Sigmoid colon (tissue), 4 donors: ENCODE results near the gene IL1R1.

Experiments
- POLR2A ChIP-seq, 2 donors: fragments of 450-650 bp; IDR thresholded peaks; one replicate each; pipeline ENCODE4 v1.6.1; 2016; ENCODE audit warnings: antibody characterized with exemption in 2 of 2, mild to moderate bottlenecking in 2 of 2, moderate library complexity in 2 of 2
- POLR2AphosphoS5 ChIP-seq, 4 donors: sonication (generic); formaldehyde crosslinking; IDR thresholded peaks; one replicate each; pipeline ENCODE4 v1.6.1; 2017; ENCODE audit warnings: antibody characterized with exemption in 4 of 4
- TF ChIP-seq, protein P1 (sequence below), 4 experiments: fragments of 450-650 bp in 3 of 4; fragments of 200-600 bp in 1 of 4; IDR thresholded peaks; one replicate each; pipeline ENCODE4 v1.5.1; 2016 to 2019; ENCODE audit warnings: antibody characterized with exemption in 4 of 4, mild to moderate bottlenecking in 3 of 4, moderate library complexity in 2 of 4

DNA sequence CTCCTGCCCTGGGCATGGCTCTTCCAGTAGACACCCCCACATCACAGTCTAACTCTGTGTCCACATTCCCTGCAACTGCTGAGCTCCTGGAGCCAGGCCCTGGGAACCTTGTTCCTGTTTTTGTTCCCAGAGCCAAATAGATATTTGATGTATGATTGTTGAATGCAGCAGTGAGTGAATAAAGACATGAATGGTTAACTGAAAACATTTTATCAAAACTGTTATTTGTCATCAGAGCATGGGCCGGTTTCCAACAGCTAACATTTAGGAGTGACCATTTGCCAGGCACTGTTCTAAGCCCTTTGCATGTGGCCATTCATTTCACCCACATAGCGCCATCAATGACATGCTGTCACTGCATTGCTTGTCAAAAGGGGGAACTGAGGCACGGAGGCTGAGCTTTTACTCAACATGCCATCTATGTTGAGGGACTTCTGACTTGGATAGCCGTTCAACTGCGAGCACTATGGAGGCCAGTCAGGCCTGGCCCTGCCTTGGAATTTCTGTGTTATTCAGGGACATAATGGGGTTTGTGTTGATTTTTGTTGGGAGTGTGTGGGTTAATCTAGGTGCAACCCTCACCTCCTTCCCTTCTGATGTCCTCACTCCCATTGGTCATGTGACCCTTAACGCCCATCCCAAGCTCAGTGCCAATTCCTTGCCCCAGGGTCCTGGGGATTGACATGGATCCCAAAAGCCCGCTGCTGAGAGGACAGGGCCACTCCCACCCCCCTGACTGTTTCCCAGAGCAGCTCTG lies 12.6 kb downstream of the IL1R1 start:
- no peak for TF ChIP-seq POLR2AphosphoS5 (IDR thresholded peaks at IDR 0.05)
- TF ChIP-seq, protein P1, sequence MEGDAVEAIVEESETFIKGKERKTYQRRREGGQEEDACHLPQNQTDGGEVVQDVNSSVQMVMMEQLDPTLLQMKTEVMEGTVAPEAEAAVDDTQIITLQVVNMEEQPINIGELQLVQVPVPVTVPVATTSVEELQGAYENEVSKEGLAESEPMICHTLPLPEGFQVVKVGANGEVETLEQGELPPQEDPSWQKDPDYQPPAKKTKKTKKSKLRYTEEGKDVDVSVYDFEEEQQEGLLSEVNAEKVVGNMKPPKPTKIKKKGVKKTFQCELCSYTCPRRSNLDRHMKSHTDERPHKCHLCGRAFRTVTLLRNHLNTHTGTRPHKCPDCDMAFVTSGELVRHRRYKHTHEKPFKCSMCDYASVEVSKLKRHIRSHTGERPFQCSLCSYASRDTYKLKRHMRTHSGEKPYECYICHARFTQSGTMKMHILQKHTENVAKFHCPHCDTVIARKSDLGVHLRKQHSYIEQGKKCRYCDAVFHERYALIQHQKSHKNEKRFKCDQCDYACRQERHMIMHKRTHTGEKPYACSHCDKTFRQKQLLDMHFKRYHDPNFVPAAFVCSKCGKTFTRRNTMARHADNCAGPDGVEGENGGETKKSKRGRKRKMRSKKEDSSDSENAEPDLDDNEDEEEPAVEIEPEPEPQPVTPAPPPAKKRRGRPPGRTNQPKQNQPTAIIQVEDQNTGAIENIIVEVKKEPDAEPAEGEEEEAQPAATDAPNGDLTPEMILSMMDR (IDR thresholded peaks at IDR 0.05): no peak
- TF ChIP-seq POLR2A (IDR thresholded peaks at IDR 0.05): no peak
